HG03064 (cell line): Measurements from ENCODE around the gene SLC44A2.

ENCODE experiments used
- ATAC-seq: cut with Tn5 transposase; IDR thresholded peaks from one replicate; pipeline ENCODE4 v1.9.1; 2021; ENCODE audit warnings: low read depth; ENCODE audit not compliant: unreplicated experiment

SLC44A2 gene

DNA sequence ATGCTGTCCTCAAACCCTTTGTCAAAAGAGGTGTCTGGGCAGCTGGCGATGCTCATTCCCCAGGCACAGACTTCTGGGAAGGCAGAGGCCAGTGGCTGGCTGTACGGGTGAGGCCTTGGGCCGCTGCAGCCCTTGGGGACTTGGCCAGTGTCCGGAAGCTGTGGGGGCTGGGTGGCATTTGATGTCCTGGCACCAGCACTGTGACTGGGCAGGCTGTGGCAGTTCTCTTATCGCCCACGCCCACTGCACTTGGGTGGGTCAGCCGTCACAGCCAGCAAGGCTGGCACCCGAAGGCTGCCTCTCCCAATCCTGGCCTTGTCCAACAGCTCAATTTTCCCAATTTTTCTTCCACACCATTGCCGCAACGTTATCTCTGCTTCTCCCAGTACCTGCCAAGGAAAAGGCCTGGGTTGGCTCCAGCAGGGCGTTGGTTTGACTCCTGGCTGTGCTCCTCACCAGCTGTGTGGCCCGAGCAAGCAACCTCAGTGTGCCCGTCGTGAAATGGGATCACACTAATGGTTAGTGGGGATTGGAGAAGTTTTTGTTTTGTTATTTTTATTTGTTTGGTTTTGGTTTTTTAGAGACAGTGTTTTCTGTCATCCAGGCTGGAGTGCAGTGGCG, 12.7 kb upstream of the SLC44A2 start:
- no peak for ATAC-seq

DNA sequence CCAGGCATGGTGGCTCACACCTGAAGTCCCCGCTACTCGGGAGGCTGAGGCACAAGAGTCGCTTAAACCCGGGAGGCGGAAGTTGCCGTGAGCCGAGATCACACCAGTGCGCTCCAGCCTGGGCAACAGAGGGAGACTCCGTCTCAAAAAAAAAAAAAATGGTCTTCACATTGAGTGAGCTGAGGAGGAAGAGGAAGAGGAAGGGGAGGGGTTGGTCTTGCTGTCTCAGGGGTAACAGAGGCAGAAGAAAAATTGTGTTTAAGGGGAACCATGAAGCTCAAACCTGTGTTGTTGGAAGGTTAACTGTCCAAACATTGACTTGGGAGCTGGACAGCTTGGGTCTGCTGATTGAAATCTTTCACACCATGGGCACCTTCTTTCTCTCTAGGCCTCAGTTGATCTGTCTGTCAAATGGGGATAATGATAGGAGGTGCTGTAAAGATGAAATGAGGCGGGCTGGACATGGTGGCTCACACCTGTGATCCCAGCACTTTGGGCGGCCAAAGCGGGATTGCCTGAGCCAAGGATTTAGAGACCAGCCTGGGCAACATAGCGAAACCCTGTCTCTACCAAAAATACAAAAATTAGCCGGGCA, 9.8 kb upstream of the SLC44A2 start:
- no peak for ATAC-seq

- no peak for ATAC-seq
Measured at GRCh38 chr19:10617409-10618121, 7.8 kb upstream of the SLC44A2 start.

- no peak for ATAC-seq
Measured at GRCh38 chr19:10618846-10619245, 6.5 kb upstream of the SLC44A2 start.

GRCh38 chr19:10620786-10621185, 4.6 kb upstream of the SLC44A2 start:
- no peak for ATAC-seq

GRCh38 chr19:10621966-10622365, 3.4 kb upstream of the SLC44A2 start:
- ATAC-seq, result no peak

DNA sequence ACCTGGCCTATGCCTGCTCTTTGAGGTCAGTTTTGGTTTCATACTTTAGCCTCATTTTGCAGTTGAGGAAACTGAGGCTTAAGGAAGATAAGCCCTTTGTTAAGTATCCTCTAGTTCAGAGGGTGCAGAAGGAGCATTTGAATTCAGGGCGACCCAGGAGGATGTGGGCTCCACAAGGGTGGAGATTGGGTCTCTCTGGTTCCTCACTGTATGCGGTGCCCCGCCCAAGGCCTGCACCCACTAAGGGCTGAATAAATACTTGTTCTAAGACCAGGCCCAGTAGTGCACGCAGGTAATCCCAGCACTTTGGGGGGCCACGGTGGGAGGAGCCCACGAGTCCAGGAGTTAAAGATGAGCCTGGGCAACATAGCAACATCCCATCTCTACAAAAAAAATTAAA, 768 bp upstream of the SLC44A2 start:
- ATAC-seq, result no peak

- ATAC-seq, result no peak
Measured at GRCh38 chr19:10625762-10626138, 397 bp downstream of the SLC44A2 start.

- no peak for ATAC-seq
Measured at GRCh38 chr19:10631874-10632273, 6.5 kb downstream of the SLC44A2 start.

DNA sequence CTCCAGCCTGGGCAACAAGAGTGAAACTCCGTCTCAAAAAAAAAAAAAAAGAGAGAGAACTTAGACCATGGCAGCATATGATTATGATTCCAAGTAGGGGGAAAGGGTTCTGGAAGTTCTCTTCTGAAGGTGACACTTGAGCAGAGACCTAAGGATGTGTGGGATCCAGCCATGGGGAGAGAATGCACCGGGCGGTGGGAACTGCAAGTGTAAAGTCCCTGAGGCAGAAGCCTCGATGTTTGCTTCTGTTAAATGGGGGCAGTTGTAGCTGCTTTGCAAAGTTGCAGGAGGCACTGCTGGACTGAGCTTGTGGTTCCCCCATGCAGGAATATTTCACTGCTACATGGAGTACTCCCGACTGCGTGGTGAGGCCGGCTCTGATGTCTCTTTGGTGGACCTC, 9.1 kb downstream of the SLC44A2 start:
- ATAC-seq, result no peak

DNA sequence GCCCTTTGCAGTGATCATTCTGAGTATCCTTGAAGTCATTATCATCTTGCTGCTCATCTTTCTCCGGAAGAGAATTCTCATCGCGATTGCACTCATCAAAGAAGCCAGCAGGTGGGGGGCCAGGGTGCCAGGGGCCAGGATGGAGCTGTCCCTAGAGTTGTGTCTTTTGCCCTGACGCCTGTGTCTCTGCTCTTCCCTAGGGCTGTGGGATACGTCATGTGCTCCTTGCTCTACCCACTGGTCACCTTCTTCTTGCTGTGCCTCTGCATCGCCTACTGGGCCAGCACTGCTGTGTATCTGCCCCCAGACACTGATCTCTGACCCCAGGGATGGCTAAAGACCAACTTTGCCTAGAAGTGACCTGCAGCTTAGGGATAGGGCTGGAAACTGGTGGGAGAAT, 9.6 kb downstream of the SLC44A2 start:
- ATAC-seq, result no peak

DNA sequence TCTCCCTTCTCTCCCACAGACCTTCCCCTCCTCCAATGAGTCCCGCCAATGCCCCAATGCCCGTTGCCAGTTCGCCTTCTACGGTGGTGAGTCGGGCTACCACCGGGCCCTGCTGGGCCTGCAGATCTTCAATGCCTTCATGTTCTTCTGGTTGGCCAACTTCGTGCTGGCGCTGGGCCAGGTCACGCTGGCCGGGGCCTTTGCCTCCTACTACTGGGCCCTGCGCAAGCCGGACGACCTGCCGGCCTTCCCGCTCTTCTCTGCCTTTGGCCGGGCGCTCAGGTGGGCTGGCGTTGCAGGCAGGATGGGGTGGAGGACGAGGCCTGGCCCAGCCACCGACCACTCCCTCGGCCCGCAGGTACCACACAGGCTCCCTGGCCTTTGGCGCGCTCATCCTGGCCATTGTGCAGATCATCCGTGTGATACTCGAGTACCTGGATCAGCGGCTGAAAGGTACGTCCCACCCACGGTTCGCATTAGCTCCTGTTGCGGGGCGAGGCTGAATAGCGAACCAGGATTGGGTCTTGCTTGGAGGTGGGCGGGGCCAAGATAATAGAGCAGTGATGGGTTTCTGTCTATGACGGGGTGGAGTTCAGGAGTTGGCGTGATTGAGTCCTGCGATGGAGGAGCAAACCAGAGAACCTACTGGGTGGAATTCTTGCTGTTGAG, 11.1 kb downstream of the SLC44A2 start:
- ATAC-seq, result no peak

- no peak for ATAC-seq
Measured at GRCh38 chr19:10637894-10638293, 12.5 kb downstream of the SLC44A2 start.

DNA sequence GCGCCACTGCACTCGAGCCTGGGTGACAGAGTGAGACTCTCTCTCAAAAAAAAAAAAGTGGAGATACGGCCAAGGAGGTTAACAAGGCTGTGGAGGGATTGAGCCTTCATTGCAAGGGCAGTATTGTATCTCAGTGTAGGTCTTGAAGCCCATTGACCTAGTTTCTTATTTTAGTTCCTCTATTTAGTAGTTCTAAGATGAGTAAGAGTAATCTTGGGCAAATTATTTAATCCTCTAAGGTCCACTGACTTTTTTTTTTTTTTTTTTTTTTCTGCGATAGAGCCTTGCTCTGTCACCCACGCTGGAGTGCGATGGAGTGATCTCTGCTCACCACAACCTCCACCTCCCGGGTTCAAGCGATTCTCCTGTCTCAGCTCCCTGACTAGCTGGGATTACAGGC, 14.5 kb downstream of the SLC44A2 start:
- no peak for ATAC-seq

DNA sequence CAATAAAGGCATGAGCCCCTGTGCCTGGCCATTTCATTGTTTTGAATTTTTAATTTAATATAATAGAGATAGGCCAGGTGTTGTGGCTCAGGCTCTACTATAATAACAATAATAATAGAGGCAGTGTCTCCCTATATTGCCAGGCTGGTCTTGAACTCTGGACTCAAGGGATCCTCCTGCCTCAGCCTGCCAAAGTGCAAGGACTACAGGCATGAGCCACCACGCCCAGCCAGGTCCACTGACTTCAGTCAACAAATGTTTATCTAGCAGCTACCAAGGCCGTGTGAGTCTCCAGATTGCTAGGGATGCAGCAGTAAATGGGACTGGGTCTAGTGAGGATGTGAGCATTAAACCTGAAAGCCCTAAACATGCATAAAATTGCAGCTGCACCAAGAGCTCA, 15.0 kb downstream of the SLC44A2 start:
- no peak for ATAC-seq

DNA sequence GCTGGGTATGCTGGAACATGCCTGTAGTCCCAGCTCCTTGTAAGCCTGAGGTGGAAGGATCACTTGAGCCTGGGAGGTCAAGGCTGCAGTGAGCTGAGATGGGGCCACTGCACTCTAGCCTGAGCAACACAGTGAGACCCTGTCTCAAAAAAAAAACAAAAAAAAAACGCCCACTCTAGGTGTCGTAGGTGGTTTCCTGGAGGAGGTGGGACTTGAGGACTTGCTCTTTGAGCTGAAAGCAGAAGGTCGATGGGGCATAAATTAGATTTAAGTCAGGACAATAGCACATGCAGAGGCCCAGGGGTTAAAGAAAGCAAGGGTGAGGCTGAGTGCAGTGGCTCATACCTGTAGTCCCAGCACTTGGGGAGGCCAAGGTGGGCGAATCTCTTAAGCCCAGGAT, 15.9 kb downstream of the SLC44A2 start:
- ATAC-seq, result no peak

DNA sequence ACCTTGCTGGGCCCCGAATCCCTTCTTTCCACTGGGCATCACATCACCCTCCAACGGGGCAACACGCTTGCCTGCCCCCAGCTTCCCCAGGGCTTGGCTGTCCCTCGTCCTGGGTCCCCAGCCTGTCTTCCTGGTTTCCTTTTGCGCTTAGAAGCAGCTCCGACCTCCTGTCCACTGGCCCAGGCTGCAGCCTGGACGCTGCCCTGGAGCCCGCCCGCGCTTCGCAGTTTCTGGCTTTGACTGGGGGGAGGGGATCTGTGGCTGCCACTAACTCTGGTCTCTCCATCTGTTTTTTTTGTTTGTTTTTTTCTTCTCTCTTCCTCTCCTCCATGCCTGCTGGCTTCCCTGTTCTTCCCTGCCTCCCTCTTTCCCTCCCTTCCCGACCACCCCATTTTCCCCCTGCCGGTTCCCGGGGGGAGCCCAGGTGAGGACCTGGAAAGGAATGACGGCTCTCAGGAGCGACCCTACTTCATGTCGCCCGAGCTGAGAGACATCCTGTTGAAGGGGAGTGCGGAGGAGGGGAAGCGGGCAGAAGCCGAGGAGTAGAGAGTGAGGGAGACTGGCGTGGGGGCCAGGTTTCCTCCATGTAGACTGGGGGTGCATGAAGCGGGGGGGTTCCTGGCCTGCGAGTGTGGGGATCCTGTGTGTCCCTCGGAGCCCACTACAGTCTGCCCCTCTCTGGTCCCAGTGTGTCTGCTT, 17.3 kb downstream of the SLC44A2 start:
- ATAC-seq, result no peak

- no peak for ATAC-seq
Measured at GRCh38 chr19:10643172-10643967, 18.0 kb downstream of the SLC44A2 start.

GRCh38 chr19:10643968-10644259, 18.6 kb downstream of the SLC44A2 start:
- no peak for ATAC-seq

DNA sequence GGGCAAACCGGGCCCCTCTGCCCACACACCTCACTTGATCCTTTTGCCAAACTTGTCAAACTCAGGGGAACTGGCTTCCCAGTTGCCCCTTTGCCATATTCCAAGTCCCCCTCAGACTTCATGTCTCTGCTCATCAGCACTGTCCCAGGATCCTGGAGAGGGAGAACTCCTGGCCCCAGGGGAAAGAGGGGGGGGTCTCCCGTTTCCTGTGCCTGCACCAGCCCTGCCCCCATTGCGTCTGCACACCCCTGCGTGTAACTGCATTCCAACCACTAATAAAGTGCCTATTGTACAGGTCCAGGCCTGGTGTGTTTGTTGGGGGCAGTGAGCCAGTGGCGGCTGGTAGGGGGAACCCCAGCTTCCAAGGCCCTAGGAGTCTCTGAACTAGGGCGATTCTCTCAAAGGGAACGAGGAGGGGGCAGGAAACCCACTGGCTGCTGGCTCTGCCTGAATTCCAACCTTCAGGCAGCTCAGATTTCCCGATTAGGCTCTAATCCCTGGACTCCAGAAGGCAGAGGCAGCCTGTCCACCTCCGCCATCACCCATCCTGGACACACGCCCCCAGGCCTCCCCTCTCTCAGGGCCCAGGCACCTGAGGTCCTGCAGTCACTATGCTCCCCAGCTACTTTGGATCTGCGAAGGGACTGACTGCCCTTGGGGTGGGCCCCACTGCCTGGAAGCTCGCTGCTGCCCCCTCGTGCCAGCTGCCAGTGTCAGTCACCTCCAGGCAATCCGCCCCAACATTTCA, 19.1 kb downstream of the SLC44A2 start:
- no peak for ATAC-seq
